Thoracic aorta (tissue), 2 donors: ENCODE data around the gene SEMA4A. TPM values are rescaled to one million over a fixed set of nuclear protein-coding genes. Genes with fewer than 3 reads are reported as not detected.
"Not testable (repeated sequence)": the region's sequence is repeated elsewhere in the genome, so short reads cannot be mapped to it uniquely, and the experiment has no call there.

ENCODE experiments used
- ATAC-seq: fragments of 150-250 bp; one replicate; pipeline ENCODE4 v1.8.0; 2017; ENCODE audit warnings: low read depth; ENCODE audit not compliant: insufficient number of reproducible peaks, low FRiP score
- DNase-seq: peaks from one replicate; pipeline ENCODE4 v3.0.0-alpha.2; 2020; ENCODE audit warnings: low spot score
- H3K27ac ChIP-seq, 2 donors: fragments of 200-600 bp; sonication (generic); 1 replicate in 1 of 2; 2 replicates in 1 of 2; pipeline ENCODE4 v1.5.1; 2016; ENCODE audit warnings: mild to moderate bottlenecking in 2 of 2, moderate library complexity in 2 of 2
- H3K27me3 ChIP-seq: fragments of 200-600 bp; sonication (generic); replicated peaks from 2 replicates; pipeline ENCODE4 v1.6.0; 2016; ENCODE audit warnings: mild to moderate bottlenecking; ENCODE audit not compliant: insufficient read depth
- H3K36me3 ChIP-seq: fragments of 200-600 bp; sonication (generic); one replicate; pipeline ENCODE4 v1.5.1; 2016
- H3K4me1 ChIP-seq, 2 donors: fragments of 200-600 bp; sonication (generic); 1 replicate in 1 of 2; 2 replicates in 1 of 2; pipeline versions ENCODE4 v1.5.1 to v1.6.0; 2016; ENCODE audit warnings: low read depth in 2 of 2, mild to moderate bottlenecking in 1 of 2; ENCODE audit not compliant: control insufficient read depth in 1 of 2
- H3K4me3 ChIP-seq: fragments of 200-600 bp; sonication (generic); 2 replicates; pipeline ENCODE4 v1.5.1; 2016; ENCODE audit warnings: mild to moderate bottlenecking
- H3K9me3 ChIP-seq: fragments of 200-600 bp; sonication (generic); 2 replicates; pipeline ENCODE4 v1.5.1; 2016
- total RNA-seq, 2 donors: library from RNA; depleted of rRNA; stranded (reverse); fragments of >200 nt; gene quantifications; one replicate each; pipeline versions ENCODE4 v1.1.0 to v1.2.3, GENCODE V29; 2016
- TF ChIP-seq, protein P1 (sequence below): fragments of 200-600 bp; sonication (generic); IDR thresholded peaks from one replicate; pipeline ENCODE4 v1.5.1; 2019; ENCODE audit warnings: antibody characterized with exemption

Gene SEMA4A
- total RNA-seq, 2 donors from 2014 or later = 12.7 to 15.8 TPM

DNA sequence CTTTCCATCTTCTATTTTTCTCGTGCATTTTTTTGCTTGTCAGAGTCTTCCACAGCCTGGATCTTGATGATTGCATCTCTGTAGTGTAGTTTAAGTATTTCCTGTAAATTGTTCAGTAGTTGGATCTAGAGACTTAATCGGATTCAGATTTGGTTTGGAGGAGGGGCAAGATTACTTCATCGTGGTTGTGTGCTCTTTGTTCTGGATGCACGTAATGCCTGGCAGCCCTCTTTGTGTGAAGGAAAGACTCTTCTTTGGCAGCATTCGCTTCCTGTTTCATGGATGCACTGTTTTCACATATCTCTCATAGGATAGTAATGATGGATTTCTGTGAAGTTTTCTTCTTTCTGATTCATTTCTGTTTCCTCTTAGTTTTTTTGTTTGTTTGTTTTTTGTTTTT is 14.2 kb downstream of the SEMA4A start:
- Histone ChIP-seq H3K27ac (no peak overlapping the region), H3K36me3 (no peaks in the 10 kb centered on the region), H3K9me3 (no peaks in the 10 kb centered on the region), H3K27me3 (no peaks in the 10 kb centered on the region), H3K4me1 (peaks cover 0 to 2% of the 10 kb centered on the region in 2 donors), H3K4me3 (no peak overlapping the region)
- DNase-seq = no peak
- TF ChIP-seq, protein P1, sequence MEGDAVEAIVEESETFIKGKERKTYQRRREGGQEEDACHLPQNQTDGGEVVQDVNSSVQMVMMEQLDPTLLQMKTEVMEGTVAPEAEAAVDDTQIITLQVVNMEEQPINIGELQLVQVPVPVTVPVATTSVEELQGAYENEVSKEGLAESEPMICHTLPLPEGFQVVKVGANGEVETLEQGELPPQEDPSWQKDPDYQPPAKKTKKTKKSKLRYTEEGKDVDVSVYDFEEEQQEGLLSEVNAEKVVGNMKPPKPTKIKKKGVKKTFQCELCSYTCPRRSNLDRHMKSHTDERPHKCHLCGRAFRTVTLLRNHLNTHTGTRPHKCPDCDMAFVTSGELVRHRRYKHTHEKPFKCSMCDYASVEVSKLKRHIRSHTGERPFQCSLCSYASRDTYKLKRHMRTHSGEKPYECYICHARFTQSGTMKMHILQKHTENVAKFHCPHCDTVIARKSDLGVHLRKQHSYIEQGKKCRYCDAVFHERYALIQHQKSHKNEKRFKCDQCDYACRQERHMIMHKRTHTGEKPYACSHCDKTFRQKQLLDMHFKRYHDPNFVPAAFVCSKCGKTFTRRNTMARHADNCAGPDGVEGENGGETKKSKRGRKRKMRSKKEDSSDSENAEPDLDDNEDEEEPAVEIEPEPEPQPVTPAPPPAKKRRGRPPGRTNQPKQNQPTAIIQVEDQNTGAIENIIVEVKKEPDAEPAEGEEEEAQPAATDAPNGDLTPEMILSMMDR = no peak
- no peak for ATAC-seq

DNA sequence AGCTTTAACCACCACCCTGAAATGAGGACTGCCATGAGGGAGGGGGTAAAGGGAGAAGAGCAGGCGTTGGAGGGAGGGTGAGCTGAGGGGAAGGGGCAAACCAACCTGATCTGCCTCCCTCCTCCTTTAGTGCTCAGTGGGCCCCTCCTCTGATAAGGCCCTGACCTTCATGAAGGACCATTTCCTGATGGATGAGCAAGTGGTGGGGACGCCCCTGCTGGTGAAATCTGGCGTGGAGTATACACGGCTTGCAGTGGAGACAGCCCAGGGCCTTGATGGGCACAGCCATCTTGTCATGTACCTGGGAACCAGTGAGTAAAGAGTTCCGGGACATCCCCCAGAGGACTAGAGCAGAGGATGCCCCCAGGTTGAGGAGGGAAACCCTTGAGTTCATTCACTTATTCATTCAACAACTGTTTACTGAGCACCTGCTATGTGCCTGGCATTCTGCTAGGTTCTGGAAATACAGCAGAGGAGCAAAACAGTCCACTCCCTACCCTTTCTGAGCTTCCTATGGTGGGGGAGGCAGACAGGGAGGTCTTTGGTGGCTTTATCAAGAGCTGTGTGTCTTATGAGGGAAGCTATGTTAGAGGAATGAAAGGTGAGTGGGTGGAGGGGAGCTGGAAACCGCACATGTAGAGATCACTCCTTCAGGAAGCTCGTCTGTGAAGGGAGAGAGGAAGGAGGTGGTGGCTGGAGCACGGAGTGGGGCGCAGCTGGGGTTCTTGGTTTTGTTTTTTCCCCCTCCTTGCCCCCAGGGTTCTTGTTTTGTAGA is 19.5 kb downstream of the SEMA4A start:
- TF ChIP-seq, protein P1 = no peak
- ATAC-seq (no peak), DNase-seq (no peak)
- H3K27me3 ChIP-seq = no peaks in the 10 kb centered on the region
- H3K4me1 ChIP-seq = no peaks in the 10 kb centered on the region
- H3K4me3 ChIP-seq = no peak overlapping the region
- no peak overlapping the region for H3K27ac ChIP-seq
- no peaks in the 10 kb centered on the region for H3K9me3 ChIP-seq
- H3K36me3 ChIP-seq = peaks cover 6% of the 10 kb centered on the region

DNA sequence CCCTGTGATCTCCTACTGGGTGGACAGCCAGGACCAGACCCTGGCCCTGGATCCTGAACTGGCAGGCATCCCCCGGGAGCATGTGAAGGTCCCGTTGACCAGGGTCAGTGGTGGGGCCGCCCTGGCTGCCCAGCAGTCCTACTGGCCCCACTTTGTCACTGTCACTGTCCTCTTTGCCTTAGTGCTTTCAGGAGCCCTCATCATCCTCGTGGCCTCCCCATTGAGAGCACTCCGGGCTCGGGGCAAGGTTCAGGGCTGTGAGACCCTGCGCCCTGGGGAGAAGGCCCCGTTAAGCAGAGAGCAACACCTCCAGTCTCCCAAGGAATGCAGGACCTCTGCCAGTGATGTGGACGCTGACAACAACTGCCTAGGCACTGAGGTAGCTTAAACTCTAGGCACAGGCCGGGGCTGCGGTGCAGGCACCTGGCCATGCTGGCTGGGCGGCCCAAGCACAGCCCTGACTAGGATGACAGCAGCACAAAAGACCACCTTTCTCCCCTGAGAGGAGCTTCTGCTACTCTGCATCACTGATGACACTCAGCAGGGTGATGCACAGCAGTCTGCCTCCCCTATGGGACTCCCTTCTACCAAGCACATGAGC is 23.3 kb downstream of the SEMA4A start:
- TF ChIP-seq, protein P1 = no peak
- peaks cover 6% of the 10 kb centered on the region for H3K36me3 ChIP-seq
- DNase-seq (no peak), ATAC-seq (no peak)
- H3K27me3 ChIP-seq = no peaks in the 10 kb centered on the region
- H3K27ac ChIP-seq = no peak overlapping the region
- no peaks in the 10 kb centered on the region for H3K4me1 ChIP-seq
- H3K4me3 ChIP-seq = no peak overlapping the region
- no peaks in the 10 kb centered on the region for H3K9me3 ChIP-seq

DNA sequence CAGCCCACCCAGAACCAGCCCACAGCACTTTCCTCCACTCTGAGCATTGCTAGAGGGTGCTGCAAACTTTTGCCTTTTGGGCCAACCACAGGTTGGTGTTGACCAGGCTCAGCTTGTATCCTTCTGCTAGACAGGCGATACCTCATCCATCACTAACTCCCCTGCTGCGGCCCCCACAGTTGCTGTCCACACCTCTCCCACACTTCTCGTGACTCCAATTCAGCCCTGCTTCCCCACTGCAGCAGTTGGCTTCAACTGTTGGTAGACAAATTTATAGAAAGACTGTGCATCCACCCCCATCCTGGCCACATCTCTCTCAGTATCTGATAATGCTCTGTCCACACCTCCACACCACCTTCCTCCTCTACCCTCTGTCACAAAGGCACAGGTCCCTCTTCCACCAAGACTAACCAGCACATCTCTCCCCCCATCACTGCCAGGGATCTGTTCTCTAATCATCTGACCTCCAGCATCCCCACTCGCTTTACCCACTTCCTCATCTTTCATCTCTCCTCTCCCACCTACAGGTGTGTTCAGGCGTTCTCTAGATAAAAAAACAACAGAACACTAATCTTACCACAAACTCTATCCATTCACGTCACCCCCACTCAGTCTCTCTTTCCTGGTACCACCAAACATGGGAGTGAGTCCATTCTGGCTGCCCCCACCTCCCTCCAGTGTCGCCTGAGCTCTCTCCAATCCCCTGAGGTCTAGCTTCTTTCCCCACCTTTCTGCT is 24.7 kb downstream of the SEMA4A start:
- Histone ChIP-seq H3K4me1 (no peaks in the 10 kb centered on the region), H3K27me3 (no peaks in the 10 kb centered on the region), H3K27ac (no peak overlapping the region), H3K36me3 (peaks cover 6% of the 10 kb centered on the region), H3K9me3 (no peaks in the 10 kb centered on the region), H3K4me3 (no peak overlapping the region)
- DNase-seq (no peak), ATAC-seq (no peak)
- TF ChIP-seq, protein P1 = no peak

DNA sequence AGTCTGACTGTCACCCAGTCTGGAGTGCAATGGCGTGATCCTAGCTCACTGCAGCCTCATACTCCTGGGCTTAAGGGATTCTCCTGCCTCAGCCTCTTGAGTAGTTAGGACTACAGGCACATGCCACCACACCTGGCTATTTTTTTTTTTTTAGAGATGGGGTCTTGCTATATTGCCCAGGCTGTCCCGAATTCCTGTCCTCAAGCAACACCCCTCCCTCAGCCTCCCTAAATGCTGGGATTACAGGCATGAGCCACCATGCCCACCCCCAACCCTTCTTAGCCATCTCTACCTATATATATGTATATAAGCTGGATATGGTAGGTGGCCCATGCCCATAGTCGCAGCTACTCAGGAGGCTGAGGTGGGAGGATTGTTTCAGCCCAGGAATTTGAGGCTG is 27.1 kb downstream of the SEMA4A start:
- ATAC-seq (no peak), DNase-seq (no peak)
- Histone ChIP-seq H3K36me3 (peaks cover 6% of the 10 kb centered on the region), H3K4me1 (no peaks in the 10 kb centered on the region), H3K27ac (no peak overlapping the region), H3K4me3 (no peak overlapping the region), H3K9me3 (no peaks in the 10 kb centered on the region), H3K27me3 (no peaks in the 10 kb centered on the region)
- TF ChIP-seq, protein P1 = no peak

DNA sequence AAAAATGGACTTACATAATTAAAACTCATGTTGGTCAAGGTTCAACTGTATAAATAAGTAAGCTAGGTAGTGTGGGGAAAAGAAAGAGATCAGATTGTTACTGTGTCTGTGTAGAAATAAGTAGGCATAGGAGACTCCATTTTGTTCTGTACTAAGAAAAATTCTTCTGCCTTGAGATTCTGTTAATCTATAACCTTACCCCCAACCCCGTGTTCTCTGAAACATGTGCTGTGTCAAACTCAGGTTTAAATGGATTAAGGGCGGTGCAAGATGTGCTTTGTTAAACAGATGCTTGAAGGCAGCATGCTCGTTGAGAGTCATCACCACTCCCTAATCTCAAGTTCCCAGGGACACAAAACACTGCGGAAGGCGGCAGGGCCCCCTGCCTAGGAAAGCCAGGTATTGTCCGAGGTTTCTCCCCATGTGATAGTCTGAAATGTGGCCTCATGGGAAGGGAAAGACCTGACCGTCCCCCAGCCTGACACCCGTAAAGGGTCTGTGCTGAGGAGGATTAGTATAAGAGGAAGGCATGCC is 28.1 kb downstream of the SEMA4A start:
- H3K4me3 ChIP-seq, H3K27me3 ChIP-seq, H3K9me3 ChIP-seq, H3K4me1 ChIP-seq, H3K27ac ChIP-seq, DNase-seq, ATAC-seq, H3K36me3 ChIP-seq: not testable (repeated sequence)

DNA sequence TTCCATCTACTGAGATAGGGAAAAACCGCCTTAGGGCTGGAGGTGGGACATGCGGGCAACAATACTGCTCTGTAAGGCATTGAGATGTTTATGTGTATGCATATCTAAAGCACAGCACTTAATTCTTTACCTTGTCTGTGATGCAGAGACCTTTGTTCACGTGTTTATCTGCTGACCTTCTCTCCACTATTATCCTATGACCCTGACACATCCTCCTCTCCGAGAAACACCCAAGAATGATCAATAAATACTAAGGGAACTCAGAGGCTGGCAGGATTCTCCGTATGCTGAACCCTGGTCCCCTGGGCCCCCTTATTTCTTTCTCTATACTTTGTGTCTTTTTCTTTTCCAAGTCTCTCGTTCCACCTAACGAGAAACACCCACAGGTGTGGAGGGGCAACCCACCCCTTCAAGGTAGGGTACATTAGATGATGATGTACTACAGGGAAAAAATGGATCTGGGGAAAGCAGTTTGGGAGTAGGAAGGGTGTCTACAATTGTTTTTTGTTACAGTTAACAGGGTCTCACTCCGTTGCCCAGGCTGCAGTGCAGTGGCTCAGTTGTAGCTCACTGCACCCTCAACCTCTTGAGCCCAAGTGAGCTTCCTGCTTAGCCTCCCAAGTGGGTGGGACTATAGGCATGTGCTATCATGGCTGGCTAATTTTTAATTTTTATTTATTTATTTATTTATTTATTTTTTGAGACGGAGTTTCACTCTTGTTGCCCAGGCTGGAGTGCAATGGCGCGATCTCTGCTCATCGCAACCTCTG is 28.8 kb downstream of the SEMA4A start:
- not testable (repeated sequence) for H3K27ac ChIP-seq, H3K36me3 ChIP-seq, H3K27me3 ChIP-seq, ATAC-seq, H3K4me3 ChIP-seq, H3K4me1 ChIP-seq, H3K9me3 ChIP-seq, DNase-seq
